NB4 (cell line): ENCODE data around the gene PAQR7.

ENCODE experiments used
- DNase-seq: peaks from one replicate; pipeline ENCODE4 v3.0.0; 2010; ENCODE audit warnings: low read depth
- H3K4me3 ChIP-seq: one replicate; pipeline ENCODE4 v1.5.1; 2011; ENCODE audit warnings: mild to moderate bottlenecking, low read depth, low read length, moderate library complexity
- MAX ChIP-seq: IDR thresholded peaks from 2 replicates; pipeline ENCODE4 v1.6.1; 2011; ENCODE audit warnings: low read depth, low read length
- MYC ChIP-seq: IDR thresholded peaks from 2 replicates; pipeline ENCODE4 v1.6.1; 2011; ENCODE audit warnings: low read depth, low read length
- POLR2A ChIP-seq: IDR thresholded peaks from 2 replicates; pipeline ENCODE4 v1.6.1; 2011; ENCODE audit warnings: mild to moderate bottlenecking; ENCODE audit not compliant: insufficient read length; ENCODE audit errors: extremely low read depth
- TF ChIP-seq, protein P1 (sequence below): IDR thresholded peaks from one replicate; pipeline ENCODE4 v1.5.1; 2012; ENCODE audit warnings: low read depth, low read length

The PAQR7 gene

GRCh38 chr1:25911162-25911561, 35.7 kb upstream of the PAQR7 start:
- TF ChIP-seq, protein P1, sequence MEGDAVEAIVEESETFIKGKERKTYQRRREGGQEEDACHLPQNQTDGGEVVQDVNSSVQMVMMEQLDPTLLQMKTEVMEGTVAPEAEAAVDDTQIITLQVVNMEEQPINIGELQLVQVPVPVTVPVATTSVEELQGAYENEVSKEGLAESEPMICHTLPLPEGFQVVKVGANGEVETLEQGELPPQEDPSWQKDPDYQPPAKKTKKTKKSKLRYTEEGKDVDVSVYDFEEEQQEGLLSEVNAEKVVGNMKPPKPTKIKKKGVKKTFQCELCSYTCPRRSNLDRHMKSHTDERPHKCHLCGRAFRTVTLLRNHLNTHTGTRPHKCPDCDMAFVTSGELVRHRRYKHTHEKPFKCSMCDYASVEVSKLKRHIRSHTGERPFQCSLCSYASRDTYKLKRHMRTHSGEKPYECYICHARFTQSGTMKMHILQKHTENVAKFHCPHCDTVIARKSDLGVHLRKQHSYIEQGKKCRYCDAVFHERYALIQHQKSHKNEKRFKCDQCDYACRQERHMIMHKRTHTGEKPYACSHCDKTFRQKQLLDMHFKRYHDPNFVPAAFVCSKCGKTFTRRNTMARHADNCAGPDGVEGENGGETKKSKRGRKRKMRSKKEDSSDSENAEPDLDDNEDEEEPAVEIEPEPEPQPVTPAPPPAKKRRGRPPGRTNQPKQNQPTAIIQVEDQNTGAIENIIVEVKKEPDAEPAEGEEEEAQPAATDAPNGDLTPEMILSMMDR = no peak
- no peak for TF ChIP-seq MAX
- no peak overlapping the region for H3K4me3 ChIP-seq
- no peak for DNase-seq

- no peak for DNase-seq
- no peak for TF ChIP-seq MYC
- TF ChIP-seq MAX = no peak
Measured at GRCh38 chr1:25909040-25909439, 33.5 kb upstream of the PAQR7 start.

DNA sequence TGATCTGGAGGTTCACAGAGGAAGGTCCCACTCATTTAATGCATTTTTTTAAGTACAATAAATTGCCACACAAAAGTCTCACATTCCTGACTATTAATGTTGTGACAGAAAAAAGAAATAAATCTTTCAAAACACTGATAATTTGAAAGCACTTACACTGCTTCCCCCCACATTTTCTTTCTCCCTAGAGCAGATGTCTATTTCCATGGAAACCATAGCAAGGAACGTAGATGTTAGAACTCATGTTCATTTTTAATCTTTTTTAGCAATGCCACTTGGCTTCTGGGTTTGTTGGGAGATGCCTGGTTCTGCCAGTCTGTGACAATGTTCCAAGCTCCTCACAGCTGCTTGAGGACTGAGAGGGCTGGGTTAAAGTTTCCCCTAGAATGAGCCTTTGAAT, 32.7 kb upstream of the PAQR7 start:
- H3K4me3 ChIP-seq = no peak overlapping the region
- DNase-seq = no peak
- TF ChIP-seq POLR2A = no peak
- TF ChIP-seq MYC = no peak
- TF ChIP-seq, protein P1 = no peak
- no peak for TF ChIP-seq MAX

More at GRCh38 chr1:25909040-25909439, 33.5 kb upstream of the PAQR7 start:
- no peak overlapping the region for H3K4me3 ChIP-seq

GRCh38 chr1:25907601-25908000, 32.1 kb upstream of the PAQR7 start:
- TF ChIP-seq MYC = no peak
- TF ChIP-seq MAX = no peak
- TF ChIP-seq, protein P1 = no peak
- no peak for DNase-seq
- H3K4me3 ChIP-seq = no peak overlapping the region

GRCh38 chr1:25906644-25907300, 31.3 kb upstream of the PAQR7 start:
- no peak overlapping the region for H3K4me3 ChIP-seq
- no peak for TF ChIP-seq POLR2A
- TF ChIP-seq, protein P1 = no peak
- no peak for TF ChIP-seq MYC
- no peak for TF ChIP-seq MAX
- no peak for DNase-seq

DNA sequence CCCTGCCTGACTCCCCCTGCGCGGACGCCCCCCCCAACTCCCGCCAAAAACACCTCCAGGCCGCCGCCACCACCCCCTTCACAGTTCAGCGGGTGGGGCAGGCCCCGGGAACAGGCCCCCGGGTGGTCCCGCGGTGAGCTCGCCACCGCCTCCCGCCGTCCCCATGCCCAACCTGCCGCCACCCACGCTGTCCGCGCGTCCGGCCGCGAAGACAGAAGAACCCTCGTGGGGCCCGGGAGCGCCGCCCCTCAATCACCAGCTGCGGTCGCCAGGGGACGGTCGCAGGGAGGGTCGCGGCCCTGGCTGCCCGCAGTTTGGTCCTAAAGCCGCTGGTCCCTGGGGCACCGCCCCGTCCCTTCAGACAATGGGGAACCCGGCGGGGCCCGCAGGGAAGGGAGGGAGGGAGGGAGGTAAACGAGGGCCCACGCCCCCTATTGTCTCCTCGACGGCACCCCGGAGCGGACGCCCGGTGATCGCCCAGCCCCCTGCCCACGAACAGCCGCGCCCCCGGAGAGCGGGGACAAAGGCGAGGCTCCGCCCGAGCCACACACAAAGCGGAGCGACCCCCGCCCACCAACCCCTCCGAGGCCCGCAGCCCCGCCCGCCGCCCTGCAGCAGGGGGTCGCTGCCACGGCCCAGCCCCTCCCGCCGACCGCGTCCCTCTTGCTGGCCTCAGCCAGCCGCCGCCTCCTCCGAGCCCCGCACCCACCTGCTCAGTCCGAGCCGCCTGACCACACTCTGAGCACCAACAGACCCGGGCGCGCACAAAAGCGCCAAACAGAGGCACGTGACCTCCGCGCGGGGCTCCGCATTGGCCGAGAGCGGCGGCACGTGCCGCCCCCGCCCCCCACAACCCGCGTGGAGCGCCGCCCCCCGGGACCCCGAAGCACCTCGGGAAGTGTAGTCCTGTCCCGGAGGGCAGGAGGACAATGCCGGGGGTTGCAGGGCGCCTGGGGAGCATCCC, 30.5 kb upstream of the PAQR7 start, which contains the start of gene STMN1:
STMN1 (minus strand) TSS at position 740 of the 964 bp plus-strand sequence. CDS start 1,743 bp downstream, outside the sequence.
- peak; percentile 95 for DNase-seq
- TF ChIP-seq MAX (peak; percentile 98), POLR2A (peak; percentile 98), MYC (peak; percentile 85)
- TF ChIP-seq, protein P1 = no peak
- H3K4me3 ChIP-seq = peak within 1 kb of the TSS; percentile 80
